NCI-H146 (cell line): ENCODE measurements around the gene POLRMT.

Experiments
- DNase-seq: peaks from one replicate; lab custom pipeline; 2025; lab: John Stamatoyannopoulos, UW

Gene POLRMT

GRCh38 chr19:579111-579841, 54.1 kb downstream of the POLRMT start:
- no peak for DNase-seq

GRCh38 chr19:577439-578392, 55.6 kb downstream of the POLRMT start:
- DNase-seq: no peak

- DNase-seq: no peak
Observed at GRCh38 chr19:576768-577438, 56.4 kb downstream of the POLRMT start.

- DNase-seq: no peak
Observed at GRCh38 chr19:575527-576506, 57.5 kb downstream of the POLRMT start.

GRCh38 chr19:574658-575526, 58.4 kb downstream of the POLRMT start:
- no peak for DNase-seq

- DNase-seq: no peak
Observed at GRCh38 chr19:573519-573825, 59.9 kb downstream of the POLRMT start.

GRCh38 chr19:572743-573518, 60.4 kb downstream of the POLRMT start:
- DNase-seq: peak; percentile 18

GRCh38 chr19:572140-572742, 61.1 kb downstream of the POLRMT start, which contains the start of gene BSG:
TSS of gene BSG (plus strand) at chr19:572596. CDS start at chr19:572635, 39 bp downstream.
- peak; percentile 94 for DNase-seq

- DNase-seq: no peak
Observed at GRCh38 chr19:571566-571974, 61.8 kb downstream of the POLRMT start.

GRCh38 chr19:570937-571565, 62.3 kb downstream of the POLRMT start:
- DNase-seq: peak; percentile 63

GRCh38 chr19:570251-570686, 63.1 kb downstream of the POLRMT start:
- DNase-seq: no peak

GRCh38 chr19:567296-567900, 65.9 kb downstream of the POLRMT start:
- DNase-seq: no peak
